Activated effector memory CD4-positive, alpha-beta T cell treated with anti-CD3 and anti-CD28 coated beads, Interleukin-2, amount 50 U/mL, for 16 hours (primary cell): Measurements from ENCODE around the gene SLC24A3.

Experiments
- DNase-seq: peaks from one replicate; pipeline ENCODE4 v3.0.0-alpha.2; 2020

Gene SLC24A3

GRCh38 chr20:19695081-19695480 is 482.6 kb downstream of the SLC24A3 start:
- no peak for DNase-seq

DNA sequence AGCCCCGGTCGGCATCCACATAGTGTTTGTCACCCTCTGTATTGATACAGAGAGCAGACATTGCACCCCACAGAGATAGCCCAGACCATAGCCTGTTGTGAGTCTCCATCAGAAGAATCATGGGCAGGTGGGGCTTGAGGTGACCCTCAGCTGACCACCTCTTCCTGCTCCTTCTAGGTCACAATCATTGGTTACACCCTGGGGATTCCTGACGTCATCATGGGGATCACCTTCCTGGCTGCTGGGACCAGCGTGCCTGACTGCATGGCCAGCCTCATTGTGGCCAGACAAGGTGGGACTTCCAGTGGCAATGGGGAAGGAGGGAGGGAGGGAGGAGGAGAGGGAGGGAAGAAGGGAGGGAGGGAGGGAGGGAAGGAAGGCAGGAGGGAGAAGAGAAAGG is 484.2 kb downstream of the SLC24A3 start:
- DNase-seq, result no peak

- DNase-seq, result no peak
Measured at GRCh38 chr20:19697415-19697814, 485.0 kb downstream of the SLC24A3 start.

DNA sequence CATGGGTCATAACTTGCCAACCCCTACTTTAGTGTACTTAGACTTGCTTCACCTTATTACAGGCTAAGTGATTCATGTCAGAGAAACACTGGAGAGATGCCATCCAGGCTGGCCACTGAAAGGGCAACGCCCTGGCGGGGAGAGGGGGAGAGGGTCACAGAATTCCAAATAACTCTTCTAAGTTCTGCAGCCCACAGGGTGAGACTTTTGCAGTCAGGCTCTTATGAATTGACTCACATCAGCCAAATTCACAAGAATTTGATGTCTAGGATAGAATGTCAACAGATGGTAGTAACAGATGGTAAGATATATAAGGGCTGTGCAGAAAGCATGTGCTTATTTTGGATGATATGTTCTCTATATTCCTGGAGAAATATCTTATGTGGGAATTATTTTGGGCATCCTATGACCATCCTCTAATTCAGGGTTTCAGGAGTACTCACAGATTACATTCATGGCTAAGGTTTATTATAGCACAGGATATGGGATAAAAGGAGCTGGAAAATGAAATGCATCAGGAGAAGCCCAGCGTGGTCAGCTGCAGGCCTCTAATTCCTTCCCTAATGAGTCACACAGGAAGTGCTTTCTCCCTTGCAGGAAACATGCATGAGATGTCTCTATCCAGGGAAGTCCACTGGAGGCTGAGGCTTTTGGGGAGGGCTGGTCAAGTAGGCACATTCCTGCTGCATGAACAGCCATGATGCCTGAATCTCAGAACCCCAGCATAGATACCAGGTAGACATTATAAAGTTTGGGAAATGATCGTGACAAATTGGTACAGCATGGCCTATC is 486.9 kb downstream of the SLC24A3 start:
- DNase-seq, result no peak

- DNase-seq, result no peak
Measured at GRCh38 chr20:19701429-19701828, 489.0 kb downstream of the SLC24A3 start.

GRCh38 chr20:19706463-19706862 is 494.0 kb downstream of the SLC24A3 start:
- DNase-seq, result no peak

GRCh38 chr20:19709635-19710335 is 497.3 kb downstream of the SLC24A3 start:
- DNase-seq, result no peak

DNA sequence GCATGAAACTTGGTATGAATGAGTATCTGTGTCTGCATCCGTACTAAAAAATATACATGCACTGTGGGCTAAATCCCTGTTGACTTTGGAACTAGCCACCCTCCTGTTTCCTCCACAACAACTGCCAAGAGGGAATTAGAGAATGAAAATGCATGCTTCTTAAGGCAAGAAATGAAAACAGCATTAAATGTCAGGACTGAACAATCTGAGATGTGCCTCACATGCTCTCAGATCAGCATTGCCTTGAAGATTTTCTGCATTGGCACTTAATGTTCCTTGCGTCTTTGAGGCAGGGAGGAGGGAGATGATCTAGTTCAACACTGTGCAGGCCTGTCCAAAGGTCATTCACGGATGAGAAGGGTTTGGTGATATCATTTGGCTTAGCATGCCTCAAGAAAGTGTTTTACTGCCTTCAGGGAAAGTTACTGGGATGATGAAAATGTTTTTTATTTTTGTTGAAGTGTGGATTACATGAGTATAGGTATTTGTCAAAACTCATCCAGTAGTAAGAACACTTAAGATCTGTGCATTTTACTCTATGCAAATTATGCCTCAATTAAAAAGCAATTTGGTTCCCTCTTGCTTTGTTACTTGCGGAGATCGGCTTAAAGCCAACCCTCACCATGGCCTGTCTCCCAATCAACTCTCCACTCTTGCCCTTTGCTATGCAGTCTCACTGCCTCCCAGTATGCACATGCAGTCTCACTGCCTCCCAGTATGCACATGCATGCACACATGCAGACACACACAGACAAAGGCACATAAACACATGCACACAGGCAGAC is 498.1 kb downstream of the SLC24A3 start:
- no peak for DNase-seq

GRCh38 chr20:19711126-19711525 is 498.7 kb downstream of the SLC24A3 start:
- DNase-seq, result no peak

GRCh38 chr20:19712721-19713260 is 500.3 kb downstream of the SLC24A3 start:
- DNase-seq, result no peak

- no peak for DNase-seq
Measured at GRCh38 chr20:19713822-19714578, 501.6 kb downstream of the SLC24A3 start.

DNA sequence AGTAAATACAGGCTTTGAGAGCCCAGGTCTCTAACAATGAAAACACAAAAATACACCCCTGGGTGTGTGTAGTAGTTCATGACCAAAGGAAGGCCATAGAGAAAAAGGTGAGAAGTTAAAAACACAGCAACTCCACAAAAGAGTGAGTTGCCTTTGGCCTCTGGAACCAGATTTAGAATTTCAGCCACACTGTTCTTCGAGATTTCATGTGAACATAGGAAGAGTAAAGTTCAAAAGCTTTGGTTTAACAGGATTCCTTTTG is 502.1 kb downstream of the SLC24A3 start:
- DNase-seq, result no peak

DNA sequence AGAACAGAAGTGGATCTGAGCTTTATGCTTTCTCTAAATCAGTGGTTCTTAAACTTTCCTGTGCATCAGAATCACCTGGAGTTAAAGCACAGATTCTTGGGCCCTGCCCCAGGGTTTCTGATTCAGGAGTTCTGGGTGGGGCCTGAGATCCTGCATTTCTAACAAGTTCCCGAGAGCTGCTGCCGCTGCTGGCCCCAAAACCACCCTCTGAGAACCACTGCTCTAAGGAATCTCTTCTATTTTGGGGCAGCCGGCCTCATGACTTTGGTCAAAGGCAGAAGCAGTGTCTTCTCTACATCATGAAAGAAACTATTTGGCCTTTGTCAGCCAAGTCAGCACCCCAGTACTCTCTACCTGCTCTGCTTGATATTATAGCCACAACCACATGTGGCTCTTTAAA is 503.5 kb downstream of the SLC24A3 start:
- no peak for DNase-seq

- no peak for DNase-seq
Measured at GRCh38 chr20:19718880-19719279, 506.4 kb downstream of the SLC24A3 start.

- no peak for DNase-seq
Measured at GRCh38 chr20:19720991-19721390, 508.5 kb downstream of the SLC24A3 start.

DNA sequence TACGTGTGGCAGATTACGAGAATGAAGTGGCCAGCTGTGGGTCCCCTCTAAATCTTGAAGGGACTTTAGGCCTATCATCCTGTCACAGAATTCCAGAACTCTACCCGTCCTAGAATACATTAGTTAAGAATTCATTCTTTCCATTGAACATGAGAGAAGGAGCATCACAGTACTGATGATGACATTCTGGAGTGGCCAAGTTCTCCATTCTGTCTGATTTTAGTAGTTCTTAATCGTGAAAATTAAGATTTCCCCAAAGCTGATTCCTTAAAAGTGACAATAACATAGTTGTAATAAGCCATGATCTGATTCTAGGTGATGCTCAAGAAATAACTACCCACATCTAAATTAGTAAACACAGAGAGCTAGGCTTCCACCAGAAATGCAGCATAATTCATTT is 510.6 kb downstream of the SLC24A3 start:
- DNase-seq, result no peak

DNA sequence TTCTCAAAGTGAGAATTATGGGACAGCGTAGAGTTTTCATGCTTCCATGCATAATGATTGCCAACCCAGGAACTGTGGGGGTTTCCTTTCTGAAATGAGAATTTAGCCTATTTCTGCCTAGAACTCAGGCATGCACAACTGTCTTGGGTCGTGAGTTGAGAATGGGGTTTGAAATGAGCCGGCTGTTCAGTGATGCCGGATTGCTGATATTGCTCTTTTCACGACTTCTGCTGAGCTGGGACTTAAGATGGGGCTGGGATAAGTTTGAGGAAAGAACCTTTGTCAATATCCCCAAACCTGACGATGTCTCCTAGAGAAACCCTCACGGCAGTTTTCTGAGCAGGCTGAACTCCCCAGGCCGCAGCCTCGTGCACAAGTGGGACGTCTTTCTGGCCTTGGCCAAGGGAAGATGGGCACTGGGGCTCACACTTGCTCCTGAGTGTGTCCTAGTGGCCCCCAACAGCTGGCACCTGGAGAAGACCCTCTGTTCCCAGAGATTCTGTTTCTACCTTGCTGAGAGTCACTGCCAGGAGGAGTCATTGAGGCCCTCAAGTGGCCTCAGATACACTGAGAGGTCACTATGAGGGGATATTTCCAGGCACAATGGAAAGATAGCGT is 511.5 kb downstream of the SLC24A3 start:
- no peak for DNase-seq

DNA sequence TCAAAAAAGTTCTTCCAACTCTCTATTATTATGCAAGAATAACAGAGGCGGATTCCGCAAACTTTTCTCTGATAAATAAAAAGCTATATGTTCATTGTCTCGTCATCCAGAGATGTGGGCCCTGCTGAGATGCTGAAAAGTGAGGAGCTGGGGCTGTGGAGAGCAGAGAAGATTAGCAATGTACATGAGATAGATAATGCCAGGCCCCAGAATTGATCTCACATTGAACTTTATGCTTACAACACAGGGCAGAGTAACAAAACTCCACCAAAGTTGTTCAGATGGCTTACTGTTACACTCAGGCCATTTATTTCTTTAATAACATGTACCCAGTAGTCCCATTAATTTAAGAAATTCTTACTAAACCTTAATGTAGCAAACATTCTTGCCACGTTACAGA is 512.9 kb downstream of the SLC24A3 start:
- no peak for DNase-seq

- DNase-seq, result no peak
Measured at GRCh38 chr20:19725814-19726525, 513.5 kb downstream of the SLC24A3 start.

DNA sequence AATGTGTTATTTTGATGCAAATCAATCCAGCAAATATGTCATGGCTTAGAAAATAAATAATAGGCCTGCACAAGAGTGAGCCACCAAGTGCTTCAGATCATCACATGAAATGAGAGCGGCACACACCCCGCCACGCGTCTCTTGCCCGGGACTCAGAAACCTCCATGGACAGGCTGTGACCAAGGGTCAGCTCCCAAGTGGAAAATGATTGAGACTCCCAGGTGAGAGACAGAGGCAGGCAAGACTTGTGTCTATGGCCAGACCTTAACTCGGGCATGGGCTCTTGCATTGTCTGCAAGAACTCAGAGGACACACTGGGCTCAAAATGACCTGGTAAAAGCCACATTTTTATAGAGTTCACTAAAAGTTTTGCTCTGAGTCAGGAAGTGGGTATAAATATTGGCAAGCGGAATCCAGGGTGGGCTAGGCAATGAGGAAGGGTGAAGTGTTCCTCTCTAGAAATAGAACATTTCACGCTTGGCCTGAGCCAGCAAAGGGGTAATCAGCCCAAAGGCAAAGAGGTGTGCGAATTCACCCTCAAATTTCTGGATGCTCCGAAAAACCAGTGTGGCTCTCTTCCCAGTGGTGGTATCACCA is 514.9 kb downstream of the SLC24A3 start:
- no peak for DNase-seq

DNA sequence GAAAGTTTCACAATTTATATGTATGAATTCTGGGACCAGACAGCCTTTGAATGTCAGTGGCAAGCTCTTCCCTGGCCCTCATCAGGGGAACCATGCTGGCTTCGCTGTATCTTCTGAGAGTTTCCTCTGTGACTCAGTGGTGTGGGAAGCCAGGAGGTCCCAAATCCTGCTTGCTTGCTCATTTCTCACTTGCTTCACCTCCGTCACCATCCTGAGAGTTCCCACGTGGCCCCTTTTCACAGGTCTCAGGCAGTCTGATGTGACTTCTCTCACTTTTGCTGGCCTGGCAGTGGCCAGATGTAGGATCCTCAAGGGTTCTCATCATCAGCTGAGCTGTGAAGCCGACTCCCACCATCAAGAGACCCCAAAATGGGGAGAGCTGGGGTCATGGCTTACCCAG is 517.2 kb downstream of the SLC24A3 start:
- DNase-seq, result no peak
